Brain pericyte (primary cell): ENCODE measurements around the gene EPOP.

Experiments used
- DNase-seq: peaks from one replicate; pipeline ENCODE4 v3.0.0-alpha.2; 2012; ENCODE audit warnings: low read depth, low spot score

Gene EPOP

DNA sequence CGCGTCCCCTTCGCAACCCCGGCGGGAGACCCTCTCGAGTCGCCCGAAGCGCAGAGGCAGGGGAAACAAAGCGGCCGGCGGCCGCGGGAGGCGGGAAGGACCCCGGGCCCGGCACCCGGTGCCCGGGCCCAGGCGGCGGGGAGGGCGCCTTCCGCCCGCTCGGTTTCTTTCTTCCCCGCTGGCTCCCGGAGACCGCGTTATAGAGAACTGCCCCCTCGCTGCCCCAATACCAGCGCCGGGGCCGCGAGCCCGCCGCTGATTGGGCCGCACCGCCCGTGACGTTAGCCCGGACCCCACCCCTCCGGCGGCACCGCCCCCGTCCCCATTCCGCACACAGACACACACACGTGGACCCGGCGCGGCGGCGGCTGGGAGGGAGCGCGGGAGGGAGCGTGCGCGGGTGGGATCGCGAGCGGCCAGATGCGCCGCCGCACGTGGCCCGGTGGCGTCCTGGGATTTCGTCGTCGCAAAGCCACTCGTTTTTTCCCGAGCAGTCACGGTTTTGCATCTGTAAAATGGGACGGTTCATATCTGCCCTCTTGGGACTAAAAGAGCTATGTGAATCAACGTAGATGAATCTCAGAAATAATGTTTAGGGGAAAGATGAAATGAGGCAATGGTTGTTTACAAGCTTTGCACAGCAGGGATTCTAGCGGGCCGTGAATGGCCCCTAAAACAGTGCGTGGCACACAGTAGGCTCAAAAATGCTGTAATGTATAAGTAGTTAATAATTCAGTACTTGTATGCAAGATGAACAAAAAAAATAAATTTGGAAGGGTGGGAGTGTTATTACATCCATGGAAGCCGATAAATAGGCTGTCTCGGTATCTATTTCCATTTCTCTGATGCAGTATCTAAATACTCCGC lies at the start of gene EPOP:
Gene EPOP (minus strand): TSS at position 209 of the 867 bp plus-strand sequence. CDS start 462 bp downstream, outside the sequence.
- no peak for DNase-seq

DNA sequence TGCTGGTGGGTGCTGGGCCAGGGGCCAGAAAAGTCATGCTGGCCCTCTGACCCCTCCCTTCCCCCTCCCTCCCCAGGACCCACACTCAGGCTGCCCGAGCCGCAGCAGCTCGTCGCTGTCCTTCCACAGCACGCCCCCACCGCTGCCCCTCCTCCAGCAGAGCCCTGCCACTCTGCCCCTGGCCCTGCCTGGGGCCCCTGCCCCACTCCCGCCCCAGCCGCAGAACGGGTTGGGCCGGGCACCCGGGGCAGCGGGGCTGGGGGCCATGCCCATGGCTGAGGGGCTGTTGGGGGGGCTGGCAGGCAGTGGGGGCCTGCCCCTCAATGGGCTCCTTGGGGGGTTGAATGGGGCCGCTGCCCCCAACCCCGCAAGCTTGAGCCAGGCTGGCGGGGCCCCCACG lies 47.0 kb upstream of the EPOP start:
- DNase-seq: no peak

DNA sequence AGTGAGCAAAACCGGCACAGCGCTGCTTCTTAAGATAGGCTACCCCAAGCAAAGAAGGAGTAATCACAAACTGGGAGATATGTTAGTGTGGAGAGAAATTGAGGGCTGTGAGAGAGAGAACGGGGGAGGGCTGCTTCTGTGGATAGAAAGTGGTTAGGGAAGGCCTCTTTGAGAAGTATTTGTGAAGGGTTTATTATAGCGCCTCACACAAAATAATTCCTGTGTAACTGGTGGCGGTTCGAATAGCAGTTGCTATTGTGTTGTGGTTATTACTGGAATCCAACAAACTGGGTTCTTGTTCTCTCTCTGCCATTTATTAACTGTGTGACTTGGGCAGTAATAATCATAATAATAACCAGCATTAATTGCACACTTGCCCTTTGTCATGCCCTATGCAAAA lies 46.2 kb upstream of the EPOP start:
- DNase-seq: no peak

DNA sequence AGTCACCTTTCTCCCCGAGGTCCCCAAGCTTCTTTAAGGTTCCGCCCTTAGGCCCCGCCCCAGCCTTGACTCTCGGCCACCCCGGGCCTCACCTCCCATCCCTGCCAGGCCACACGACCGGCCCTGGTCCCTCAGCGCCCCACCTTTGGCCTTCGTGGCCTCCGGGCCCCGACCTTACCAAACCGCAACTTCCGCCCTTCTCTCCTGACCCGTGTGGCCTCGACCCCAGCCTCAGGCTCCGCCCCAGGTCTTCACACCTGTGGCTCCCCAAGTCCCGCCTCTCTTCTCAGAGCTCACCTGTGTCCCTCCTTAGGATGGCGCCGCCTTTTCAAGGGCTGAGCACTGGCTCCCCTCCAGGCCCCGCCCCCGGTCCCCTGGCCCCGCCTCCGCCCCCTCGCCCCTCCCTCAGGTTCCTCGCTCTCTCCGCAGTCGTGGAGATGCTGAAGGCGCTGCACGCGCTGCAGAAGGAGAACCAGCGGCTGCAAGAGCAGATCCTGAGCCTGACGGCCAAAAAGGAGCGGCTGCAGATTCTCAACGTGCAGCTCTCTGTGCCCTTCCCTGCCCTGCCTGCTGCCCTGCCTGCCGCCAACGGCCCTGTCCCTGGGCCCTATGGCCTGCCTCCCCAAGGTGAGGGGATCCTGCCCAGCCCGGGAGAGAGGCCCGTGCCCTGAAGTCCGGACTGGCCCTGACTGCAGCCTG lies 45.3 kb upstream of the EPOP start:
- no peak for DNase-seq

DNA sequence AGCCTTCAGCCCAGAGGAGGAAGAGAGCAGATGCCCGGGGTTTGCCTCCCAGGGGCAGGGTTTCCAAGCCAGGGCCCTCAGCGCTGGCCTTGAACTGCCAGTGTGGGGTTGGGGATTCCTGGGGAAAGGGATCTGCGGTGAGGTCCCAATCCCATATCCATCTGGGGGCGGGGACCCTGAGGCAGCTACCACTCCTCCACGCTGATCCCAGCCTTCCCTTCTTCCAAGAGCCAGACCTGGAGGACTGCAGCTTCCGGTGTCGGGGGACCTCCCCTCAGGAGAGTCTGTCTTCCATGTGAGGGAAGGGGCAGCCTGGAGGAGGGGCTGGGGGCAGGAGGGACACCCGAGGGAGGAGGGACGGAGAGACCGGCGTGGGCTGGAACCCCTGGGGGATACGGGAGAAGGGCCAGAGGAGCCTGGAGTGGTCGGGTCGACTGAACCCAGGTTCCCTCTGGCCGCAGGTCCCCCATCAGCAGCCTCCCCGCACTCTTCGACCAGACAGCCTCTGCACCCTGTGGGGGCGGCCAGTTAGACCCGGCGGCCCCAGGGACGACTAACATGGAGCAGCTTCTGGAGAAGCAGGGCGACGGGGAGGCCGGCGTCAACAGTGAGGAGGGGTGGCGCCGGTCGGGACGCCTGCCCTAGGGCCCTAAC lies 44.7 kb upstream of the EPOP start:
- DNase-seq: no peak

DNA sequence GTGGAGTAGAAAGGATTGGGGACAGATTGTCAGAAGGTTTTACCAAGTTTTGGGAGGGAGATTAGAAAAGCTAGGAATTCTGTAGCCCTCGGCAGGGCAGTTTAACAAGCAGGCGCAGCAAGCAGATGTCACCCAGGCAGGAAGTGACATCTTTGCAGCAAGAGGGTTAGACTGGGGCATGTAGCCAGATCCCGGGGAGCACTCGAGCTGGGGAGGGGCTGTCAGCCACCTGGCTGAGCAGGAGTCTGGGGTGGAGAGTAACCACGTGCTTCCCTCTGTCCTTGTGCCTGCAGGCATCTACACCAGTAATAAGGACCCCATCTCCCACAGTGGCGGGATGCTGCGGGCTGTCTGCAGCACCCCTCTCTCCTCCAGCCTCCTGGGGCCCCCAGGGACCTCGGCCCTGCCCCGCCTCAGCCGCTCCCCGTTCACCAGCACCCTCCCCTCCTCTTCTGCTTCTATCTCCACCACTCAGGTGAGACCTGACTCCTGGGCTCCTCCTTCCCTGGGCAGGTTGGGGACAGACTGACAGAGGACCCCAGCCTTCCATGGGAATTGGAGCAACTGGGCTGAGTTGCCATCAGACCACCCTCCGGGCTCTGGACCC lies 42.5 kb upstream of the EPOP start:
- DNase-seq: no peak

DNA sequence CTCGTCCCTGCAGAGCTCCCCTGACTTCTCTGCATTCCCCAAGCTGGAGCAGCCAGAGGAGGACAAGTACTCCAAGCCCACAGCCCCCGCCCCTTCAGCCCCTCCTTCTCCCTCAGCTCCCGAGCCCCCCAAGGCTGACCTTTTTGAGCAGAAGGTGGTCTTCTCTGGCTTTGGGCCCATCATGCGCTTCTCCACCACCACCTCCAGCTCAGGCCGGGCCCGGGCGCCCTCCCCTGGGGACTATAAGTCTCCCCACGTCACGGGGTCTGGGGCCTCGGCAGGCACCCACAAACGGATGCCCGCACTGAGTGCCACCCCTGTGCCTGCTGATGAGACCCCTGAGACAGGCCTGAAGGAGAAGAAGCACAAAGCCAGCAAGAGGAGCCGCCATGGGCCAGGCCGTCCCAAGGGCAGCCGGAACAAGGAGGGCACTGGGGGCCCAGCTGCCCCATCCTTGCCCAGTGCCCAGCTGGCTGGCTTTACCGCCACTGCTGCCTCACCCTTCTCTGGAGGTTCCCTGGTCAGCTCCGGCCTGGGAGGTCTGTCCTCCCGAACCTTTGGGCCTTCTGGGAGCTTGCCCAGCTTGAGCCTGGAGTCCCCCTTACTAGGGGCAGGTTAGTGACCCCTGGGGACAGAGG lies 41.7 kb upstream of the EPOP start:
- DNase-seq: no peak

DNA sequence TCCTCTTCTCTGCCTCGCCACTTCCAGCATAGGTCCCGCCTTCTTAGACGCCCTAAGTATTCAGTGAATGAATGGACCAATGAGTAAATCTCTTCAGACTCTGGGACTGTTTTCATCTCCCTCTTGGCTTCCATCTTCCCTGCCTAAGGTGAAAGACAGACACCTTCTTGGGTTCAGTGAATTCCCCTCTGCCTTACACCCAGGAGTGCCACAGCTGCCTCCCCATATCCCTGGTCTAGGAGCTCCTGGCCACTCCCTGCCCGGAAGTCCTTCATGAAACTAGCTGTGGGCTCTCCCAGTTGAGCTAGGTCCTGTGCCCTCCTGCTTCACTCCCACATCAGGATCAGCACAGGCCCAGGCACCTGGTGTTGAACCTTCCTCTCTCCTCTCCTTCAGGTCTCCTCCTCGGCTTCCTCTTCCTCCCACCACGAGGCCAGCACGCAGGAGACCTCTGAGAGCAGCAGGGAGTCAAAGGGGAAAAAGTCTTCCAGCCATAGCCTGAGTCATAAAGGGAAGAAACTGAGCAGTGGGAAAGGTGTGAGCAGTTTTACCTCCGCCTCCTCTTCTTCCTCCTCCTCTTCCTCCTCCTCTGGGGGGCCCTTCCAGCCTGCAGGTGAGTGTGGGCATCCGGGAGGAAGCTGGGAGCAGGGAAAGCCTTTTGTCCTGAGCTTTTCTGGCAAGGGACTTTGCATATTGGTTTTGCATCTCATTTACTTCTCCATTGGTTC lies 40.6 kb upstream of the EPOP start:
- no peak for DNase-seq

DNA sequence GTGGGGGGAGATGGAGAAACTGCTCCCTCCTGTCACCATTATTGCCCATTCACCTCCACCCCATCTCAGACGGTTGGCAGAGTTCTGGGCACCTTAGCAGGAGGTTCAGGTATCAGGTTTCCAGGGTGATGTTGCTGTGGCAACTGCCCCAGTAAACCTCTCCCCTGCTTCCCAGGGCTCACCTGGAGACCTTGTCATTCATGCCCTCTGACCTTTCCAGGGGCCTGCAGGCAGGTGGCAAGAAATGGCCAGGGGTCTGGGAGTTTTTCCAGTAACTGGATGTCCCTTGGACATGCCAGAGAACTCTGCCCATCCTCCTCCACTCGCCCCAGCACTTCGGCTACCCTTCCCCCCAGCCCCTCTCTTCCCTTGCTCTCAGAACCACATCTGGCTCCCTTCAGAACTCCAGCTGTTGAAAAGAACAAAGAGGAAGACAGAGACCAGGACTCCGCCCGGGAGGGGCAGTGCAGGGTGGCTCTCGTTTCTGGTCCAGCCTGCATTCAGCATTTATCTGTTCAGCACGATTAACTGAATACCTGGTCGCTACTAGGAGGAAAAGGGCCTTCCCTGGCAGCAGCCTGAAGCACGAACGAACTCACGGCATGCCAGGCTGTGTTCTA lies 38.8 kb upstream of the EPOP start:
- no peak for DNase-seq

DNA sequence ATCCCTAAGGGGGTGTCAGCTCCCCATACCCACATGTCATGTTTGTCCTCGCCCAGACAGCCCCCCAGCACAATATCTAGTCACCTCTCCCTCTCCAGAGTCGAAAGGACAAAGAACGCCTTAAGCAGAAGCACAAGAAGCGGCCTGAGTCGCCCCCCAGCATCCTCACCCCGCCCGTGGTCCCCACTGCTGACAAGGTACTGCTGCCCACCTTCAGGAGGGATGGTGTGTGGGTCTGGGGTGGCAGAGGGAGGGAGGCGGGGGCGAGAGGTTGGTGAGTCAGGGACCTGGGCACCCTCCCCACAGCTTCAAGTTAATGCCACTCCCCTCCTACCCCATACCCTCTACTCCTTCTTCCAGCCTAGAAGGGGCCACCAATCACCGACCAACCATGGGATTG lies 37.8 kb upstream of the EPOP start:
- no peak for DNase-seq

DNA sequence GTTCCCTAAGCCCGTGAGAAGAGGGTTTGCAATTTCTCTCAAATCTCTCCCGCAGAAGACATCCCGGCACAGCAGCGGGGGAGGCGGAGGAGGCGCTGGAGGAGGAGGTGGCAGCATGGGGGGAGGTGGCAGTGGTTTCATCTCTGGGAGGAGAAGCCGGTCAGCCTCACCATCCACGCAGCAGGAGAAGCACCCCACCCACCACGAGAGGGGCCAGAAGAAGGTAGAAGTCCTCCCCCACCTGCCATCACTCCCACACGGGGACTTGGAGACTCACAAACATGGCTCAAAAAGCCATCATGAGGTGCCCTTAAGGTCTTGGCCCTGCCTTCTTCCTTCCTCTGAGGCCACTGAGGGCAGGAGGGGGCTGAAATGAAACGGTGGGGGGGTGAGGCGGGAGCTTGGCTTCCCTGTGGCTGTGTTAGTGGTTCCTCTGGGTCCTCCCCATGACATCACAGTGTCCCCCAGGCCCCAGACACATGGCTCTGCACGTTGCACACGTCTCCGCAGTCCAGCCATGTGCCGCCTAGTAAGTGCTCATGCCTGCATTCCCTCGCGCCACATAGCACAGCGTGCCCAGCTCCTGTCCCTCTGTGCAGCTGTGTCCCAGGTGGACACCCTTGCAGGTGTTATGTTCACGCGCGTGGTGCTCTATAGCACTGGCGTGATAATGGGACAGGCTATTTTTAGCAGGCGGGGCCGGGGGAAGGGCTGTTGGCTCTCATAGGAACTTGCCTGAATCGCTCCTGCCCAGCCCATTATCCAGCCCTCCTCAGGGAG lies 37.2 kb upstream of the EPOP start:
- no peak for DNase-seq

DNA sequence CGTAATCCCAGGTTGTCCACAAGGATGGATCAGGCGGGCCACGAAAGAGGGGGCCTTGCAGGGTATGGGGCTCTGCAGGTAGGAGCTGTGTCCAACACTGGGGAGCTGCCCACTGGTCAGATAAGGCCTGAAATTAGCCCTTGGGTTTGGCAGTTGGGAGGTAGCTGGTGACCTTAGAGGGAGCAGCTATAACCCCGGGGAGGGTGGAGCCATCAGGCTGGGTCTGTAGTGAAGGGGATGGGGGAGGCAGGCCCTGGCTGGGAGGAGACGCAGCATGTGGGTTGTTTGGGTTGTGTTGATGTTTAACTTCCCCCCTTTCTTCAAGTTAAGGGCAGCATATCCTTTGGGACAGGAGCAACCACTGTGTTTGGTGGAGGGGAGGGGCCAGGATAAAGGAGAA lies 36.2 kb upstream of the EPOP start:
- DNase-seq: no peak

DNA sequence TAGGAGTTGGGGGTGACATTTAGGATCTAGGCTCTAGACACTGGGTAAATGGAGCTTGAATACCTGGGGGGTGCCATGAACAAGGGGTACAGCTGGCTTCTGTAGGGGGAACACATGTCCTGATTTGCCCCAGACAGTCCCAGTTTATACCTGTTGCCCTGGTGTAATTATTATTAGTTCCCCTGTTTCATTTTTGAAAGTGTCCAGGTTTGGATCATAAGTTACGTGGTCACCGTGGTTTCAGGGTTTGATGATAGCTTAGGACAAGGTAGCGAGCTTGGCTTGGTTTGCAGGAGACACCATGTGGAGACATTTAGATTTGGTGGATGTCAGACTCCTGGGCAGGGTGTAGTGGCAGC lies 35.8 kb upstream of the EPOP start:
- no peak for DNase-seq

DNA sequence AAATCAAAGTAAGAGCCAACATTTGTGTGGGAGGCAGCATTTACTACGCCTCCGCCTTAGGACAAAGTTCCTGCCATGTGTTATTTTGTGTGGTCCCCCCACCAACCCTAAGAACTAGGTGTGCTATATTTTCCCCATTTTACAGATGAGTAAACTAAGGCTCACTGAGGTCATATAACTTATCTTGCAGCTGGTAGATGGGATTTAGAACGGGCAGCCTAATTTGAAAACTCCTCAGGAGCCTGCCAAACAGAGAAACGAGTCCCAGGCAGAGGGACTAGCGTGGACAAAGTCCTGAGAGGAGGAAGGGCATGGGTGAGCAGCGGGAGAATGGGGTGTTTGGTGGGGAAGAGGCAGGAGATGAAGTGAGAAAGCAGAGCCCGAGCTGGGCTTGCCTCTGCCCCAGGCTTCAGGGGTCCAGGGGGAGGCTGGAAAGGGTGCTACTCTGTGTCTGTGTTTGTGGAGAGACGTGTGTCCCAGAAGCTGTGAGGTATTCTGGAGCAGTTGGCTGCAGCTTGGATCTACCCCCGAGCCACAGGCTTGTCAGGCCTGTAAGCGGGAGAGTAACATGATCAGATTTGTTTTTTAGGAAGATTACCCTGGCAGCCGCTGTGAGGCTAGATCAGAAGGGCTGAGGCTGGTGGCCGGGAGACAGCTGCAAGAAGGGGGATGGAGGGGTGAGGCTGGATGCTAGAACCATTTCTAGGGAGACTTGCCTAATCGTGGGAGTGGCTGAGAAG lies 35.3 kb upstream of the EPOP start:
- no peak for DNase-seq

DNA sequence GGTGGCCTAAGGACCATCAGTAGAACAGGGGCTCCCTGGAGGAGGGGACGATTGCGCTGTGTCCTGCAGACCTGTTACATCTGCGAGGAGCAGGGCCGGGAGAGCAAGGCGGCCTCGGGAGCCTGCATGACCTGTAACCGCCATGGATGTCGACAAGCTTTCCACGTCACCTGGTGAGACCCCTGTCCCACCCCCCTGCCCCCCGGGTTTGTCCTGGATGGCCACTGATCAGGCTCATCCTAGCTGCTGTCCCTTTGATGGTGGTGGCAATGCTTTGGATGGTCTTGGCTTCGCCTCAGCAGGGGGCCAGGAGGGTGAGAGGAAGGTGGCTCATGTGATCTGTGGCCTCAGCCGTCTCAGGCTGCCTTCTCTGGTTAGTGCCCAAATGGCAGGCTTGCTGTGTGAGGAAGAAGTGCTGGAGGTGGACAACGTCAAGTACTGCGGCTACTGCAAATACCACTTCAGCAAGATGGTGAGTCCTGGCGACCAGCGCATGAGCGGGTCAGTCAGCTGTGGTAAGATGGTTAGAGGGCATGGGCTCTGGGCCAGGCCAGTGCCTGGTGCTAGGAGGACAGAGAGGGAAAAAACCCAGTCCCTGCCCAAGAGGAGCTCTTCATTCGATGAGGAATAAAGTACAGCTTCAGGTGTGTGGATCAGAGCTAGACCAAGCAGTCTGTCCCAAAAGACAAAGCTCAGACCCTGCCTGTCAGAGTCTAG lies 34.5 kb upstream of the EPOP start:
- DNase-seq: no peak

DNA sequence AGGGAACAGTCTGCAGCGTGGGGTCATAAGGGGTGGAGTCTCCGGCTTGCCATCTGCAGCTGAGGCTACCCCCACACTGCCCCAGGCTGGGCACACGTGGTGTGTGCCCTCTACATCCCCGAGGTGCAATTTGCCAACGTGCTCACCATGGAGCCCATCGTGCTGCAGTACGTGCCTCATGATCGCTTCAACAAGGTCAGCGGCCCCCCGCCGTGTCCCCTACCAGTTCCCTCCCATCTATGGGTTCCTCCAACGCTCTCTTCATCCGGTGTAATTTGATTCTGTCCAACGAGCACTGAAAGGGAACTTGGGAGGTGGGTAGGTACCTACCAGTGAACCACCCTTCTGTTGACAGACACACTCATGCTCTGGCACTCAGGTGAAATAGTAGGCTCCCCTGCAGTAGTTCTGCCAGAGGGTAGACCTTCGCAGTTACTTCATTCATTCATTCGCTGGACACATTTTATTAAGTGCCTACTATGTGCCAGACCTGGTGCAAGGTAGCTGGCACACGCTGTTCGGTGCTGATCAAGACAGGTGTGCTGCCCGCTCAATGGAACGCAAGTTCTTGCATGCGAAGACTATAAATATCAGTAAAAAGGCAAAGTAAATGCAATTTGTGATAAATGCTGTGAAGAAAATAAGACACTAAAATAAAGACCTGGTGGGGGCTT lies 33.1 kb upstream of the EPOP start:
- DNase-seq: no peak

DNA sequence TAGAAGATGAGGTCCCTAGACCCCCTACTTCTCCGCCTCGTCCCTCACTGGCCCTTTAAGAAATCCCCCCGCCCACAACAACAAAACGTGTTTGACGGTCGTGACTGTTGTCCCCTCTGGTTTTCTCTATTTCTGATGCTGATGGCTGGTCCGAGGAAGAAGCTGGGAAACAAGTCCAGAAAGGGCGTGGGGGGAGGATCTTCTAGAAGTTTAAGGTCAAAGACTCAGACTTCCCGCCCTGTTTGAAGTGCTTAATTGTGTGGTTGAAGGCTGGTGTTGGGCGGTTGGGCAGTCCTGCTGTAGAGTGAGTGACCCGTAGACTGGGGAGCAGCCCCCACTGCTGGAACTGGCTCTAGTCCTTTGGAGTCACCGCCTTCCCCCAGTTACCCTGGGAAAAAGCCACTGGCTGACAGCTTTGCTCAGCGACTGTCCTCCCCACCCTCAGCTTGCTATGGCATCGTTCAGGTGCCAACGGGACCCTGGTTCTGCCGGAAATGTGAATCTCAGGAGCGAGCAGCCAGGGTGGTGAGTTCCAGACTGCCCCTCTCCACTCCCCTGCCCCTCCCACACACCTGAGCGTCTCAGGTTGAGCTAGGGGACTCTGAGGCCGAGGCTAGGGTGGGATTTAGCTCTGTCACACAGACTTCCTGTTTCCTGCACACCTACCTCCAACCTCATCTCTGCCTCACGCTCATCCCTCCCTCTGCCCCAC lies 31.9 kb upstream of the EPOP start:
- DNase-seq: no peak
